Measurements from ENCODE around the gene TNMD.
"Not testable (repeated sequence)": the region's sequence is repeated elsewhere in the genome, so short reads cannot be mapped to it uniquely, and the experiment has no call there.

Gene TNMD

GRCh38 chrX:100584611-100585010 lies at the start of gene TNMD:
TSS of gene TNMD (plus strand) at chrX:100584936. CDS start at chrX:100585019, 83 bp downstream.
- DNase-seq: no peak

- DNase-seq: not testable (repeated sequence)
These were observed 19.2 kb upstream of the TNMD start for GRCh38 chrX:100565534-100565933.

DNA sequence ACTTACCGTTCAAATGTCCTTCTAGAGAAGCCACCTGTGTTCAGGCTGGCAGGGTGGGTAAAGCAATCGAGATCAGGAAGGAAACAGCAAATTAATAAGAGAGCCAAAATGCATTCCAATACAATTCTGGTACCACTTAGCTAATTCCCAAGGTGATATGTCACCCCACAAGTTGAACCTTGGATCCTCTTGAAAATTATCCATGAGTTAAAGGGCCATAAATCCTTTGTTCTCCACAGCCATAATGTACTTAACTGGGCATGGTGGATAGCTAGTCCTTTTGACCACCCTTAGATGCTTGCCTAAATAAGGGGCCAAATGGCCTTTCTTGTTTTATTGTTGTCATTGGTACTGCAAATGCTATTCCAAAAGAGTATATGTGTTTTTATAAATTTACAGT lies 2.0 kb downstream of the TNMD start:
- DNase-seq: no peak

DNA sequence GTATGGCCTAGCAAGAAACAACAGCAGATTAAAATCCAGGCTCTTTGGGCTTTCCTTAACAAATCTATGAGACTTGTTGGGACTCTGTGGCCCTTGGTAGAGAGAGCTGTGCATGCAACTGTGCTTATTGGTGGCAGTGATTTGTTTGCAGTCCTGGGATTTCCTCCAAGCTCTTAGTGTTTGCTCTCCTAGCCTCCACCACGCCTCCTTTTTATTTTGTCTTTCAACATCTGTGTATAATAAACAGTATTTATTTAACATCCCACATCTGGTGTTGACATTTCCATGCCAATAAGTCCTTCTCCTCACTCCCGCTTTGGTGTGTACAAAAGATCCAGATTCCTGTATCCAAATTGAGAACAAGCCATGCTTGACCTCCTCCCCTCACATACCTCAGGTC lies 3.1 kb downstream of the TNMD start:
- no peak for DNase-seq

GRCh38 chrX:100591256-100592051 lies 6.7 kb downstream of the TNMD start:
- no peak for DNase-seq

- DNase-seq: no peak
These were observed 8.4 kb downstream of the TNMD start for GRCh38 chrX:100593126-100593525.

DNA sequence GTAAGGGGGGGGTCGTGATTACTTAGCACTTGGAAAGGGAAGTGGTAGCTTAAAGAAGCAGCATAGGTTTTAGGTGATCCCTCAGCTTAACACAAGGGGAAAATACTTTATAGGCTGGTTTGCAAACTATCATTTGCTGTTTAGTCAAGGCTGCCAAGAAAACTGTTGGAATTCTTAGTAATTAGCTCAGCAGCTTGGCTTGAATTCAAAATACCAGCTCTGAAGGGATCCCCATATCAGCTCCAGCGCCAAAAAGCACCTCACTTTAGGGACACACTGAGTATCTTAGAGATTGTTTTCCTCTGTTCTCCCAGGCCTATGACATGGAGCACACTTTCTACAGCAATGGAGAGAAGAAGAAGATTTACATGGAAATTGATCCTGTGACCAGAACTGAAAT lies 8.8 kb downstream of the TNMD start:
- no peak for DNase-seq

- no peak for DNase-seq
These were observed 11.9 kb downstream of the TNMD start for GRCh38 chrX:100596601-100597000.

DNA sequence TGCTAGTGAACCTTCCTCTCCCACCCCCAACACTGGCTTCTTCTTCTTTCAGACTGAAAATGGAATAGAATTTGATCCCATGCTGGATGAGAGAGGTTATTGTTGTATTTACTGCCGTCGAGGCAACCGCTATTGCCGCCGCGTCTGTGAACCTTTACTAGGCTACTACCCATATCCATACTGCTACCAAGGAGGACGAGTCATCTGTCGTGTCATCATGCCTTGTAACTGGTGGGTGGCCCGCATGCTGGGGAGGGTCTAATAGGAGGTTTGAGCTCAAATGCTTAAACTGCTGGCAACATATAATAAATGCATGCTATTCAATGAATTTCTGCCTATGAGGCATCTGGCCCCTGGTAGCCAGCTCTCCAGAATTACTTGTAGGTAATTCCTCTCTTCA lies 14.7 kb downstream of the TNMD start:
- no peak for DNase-seq

DNA sequence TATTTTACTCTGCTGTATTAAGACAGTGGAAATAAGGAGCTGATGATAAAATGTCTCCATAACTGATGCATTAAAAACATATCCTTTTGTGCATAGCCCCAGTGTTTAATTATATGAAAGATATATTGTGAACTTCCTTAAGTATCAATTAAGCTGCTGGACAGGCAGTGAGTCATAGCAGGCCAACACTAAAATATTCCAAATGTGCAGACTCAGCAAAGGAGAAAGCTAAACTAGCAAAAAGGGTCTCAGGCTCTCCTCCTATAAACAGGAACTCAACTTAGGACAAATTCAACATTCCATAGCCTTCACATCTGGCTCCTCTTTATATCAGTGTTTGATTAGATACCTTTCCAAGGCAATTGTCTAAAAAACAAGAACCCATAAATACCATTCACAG lies 15.6 kb downstream of the TNMD start:
- DNase-seq: no peak

DNA sequence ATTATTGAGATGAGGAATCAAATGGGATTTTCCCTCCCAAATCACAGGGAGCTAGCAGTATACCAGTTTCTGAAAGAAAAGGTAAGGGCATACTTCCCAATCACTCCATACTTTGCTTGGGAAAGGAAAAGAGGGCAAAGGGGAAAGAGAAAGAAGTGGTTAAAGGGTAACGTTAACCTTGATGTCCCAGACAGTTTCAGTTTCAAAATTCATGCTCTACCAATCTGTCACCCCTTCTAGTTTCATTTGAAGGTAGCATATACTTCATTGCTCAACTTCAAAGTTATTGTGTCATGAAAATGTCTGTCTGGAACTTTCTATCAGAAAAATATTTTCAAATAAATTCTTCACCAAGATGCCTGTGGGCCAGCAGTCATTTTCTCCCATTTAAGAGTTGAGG lies 16.0 kb downstream of the TNMD start:
- DNase-seq: no peak

- no peak for DNase-seq
These were observed 22.0 kb downstream of the TNMD start for GRCh38 chrX:100606753-100607152.

DNA sequence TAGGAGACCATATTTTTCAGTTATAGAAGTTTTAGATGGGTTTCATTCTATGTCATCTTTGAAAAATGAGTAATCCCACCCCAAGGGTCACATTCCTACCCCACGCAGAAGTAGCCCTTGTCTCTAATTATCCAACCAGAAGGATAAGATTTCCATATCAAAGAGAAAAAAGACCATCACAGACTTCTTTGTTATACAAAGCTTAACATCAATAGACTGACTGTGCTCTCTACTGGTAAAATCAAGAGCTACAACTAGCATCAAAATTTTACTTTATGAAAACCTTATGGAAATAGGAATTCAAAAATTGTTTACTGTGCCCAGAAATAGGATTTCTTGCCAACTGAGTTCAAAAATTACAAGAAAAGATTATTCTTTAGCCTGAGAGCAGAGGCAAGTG lies 24.9 kb downstream of the TNMD start:
- DNase-seq: no peak

GRCh38 chrX:100611951-100612350 lies 27.2 kb downstream of the TNMD start:
- DNase-seq: no peak

DNA sequence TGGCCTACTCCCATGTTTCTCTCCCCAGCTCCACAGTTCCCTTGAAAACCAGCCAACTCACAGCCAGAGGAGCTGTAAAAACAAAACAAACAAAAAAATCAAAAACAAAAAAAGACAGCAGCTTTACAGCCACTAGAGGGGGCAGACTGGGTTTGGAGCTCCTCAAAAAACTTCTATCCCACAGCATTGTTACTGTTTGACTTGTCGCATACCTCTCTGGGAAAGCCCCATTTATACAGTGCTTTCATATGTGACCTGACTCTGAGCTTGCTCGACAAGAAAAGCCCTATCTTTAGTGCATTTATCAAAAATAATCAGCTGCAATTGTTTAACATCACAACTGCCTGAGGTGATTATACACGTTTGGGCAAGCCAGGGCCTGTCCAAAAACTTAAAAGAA lies 30.3 kb downstream of the TNMD start:
- DNase-seq: no peak

DNA sequence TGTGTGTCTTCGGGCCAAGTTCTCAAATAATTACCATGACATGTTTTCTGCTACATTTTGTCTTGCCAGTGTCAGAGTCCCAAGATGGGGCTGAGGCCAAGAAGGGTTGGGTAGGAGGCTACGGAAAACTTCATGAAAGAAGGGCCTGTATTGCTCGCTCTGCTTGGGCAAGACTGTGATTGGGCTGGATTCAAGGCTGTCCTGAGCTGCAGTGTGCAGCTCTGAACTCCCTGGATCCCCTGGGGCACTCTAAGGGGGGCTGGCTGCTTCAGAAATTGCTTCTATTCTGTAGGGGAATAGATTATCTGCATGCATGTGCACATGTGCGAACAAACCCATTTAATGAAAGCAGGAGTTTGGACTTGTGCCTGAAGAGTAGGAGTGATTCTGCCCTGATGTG lies 38.3 kb downstream of the TNMD start:
- peak in 1 of 51 donors; percentile 0 for DNase-seq

GRCh38 chrX:100625985-100626491 lies 41.3 kb downstream of the TNMD start:
- no peak for DNase-seq

DNA sequence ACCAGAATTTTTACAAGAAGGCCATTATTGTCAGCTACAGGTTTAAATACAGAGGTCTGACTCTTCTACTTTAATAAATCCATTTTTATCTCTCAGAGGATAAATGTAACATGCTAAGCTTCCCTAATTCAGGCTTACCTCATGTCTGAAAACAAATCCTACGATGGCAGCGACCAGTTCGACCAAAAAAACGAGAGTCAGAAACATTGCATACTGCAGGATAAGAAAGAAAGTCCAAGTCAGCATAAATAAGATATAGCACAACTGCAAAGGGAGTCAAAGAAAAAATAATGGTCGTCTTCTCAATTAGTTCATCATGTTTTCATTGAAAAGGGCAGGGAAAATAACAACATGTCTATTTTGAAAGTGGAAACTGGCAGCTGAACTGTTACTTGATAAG lies 50.3 kb downstream of the TNMD start:
- no peak for DNase-seq

- DNase-seq: no peak
These were observed 51.2 kb downstream of the TNMD start for GRCh38 chrX:100635989-100636320.

GRCh38 chrX:100636321-100636991 lies 51.7 kb downstream of the TNMD start, which contains the start of gene TSPAN6:
TSS of gene TSPAN6 (minus strand) at chrX:100636806. CDS start at chrX:100636694, 112 bp downstream.
- DNase-seq: peak in 49 of 51 donors; percentile 0 to 65 (median 30)

DNA sequence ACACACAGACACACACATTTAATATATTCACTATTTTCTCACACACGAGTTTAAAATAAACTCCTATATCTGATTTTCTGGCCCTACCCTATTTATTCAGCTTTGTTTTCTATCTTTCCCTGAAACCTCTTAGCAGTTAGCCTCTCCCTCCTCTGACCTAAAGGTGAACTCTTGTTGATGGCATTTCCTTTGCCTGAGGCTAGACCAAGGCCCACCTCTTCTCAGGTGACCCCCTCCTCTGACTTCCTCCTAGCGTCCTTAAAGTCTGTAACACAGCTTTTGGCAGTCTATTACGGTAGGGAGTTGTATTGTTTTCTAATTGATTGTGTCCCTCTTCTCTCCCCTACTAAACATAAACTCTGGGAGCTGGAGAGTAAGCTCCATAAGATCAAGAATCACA lies 57.6 kb downstream of the TNMD start:
- no peak for DNase-seq

GRCh38 chrX:100643212-100643611 lies 58.5 kb downstream of the TNMD start:
- DNase-seq: no peak
